NCI-H2196 (cell line): ENCODE measurements around the gene HPCAL4.

Experiments
- DNase-seq: peaks from one replicate; lab custom pipeline; 2025; ENCODE audit not compliant: unreplicated experiment; lab: John Stamatoyannopoulos, UW

HPCAL4 gene

DNA sequence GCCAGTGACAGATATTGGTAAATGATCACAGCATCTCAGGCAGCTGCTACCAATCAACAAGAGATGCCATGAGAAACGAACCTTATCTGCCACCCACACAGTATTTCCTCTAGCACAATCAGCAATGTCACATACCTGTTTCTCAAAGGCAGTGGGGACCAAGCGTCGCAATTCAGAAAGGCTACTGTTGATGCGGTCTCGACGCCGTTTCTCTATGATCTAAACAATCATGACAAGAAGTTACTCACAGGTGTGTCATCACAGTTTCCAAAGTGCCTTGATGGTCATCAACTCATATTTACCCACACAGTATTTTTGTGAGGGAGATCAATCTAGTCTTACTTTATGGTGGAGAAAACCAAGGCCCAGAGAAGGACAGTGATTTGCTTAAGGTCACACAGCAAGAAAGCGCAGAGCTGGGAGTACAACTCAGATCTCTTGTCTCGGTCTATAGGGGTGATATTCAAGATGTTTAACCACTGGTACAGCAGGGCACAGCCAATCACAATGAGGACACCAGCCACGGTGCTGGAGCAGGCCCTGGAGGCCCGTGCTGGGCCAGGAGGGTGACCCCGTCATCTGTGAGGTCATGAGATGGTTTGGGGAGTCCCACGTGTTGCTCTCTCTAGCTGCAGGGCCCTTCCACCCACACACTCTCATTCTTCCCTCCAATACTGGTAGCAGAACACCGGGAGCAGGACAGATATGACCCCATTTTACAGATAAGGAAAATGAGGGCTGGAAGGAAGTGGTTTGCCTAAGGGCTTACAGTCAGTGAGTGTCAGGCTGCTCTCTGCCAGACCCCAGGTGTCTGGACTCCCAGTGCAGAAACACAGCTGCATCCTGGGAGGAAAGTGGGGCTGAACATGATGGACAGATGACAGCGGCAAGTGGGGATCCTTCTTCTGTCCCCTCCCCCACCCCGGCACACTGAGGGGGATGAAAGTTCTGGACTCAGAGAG, 59.6 kb downstream of the HPCAL4 start:
- DNase-seq = no peak

DNA sequence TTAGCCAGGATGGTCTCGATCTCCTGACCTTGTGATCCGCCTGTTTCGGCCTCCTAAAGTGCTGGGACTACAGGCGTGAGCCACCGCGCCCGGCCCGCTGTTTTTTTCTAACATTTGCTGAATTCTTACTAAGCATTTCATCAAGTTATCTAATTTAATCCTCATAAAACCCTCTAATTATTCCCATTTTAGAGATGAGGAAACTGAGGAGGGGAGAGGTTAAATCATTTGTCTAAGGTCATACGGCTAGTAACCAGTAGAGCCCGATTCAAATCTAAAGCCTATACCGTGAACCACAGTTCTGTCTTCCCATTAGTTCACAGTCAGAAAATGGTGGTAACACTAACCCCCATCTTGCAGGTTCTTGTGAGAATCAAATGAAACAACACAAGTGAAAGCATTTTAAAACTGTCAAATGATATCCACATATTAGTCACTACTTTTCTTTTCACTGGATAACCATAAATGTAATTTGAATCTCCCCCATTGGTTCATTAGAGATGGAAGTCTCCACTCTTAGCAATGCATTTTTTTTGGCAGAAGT, 62.4 kb downstream of the HPCAL4 start:
- DNase-seq = no peak
